Endothelial cell of umbilical vein (primary cell): ENCODE data around the gene SLC25A33. TPM values are rescaled to one million over a fixed set of nuclear protein-coding genes. Genes with fewer than 3 reads are reported as not detected.

ENCODE experiments used
- BruUV-seq: library from RNA; stranded (reverse); fragments of 400-500 nt; replicated peaks from 2 replicates; lab custom pipeline; 2021; lab: Mats Ljungman, UMichigan
- CTCF ChIA-PET: fragments of 300-600, 350-600 bp; sonication (Branson Sonifier 250); formaldehyde crosslinking; loops from one replicate; lab custom pipeline; 2021; ENCODE audit warnings: antibody characterized with exemption, inconsistent platforms; lab: Charles Lee
- POLR2A ChIA-PET: fragments of 300-600, 350-600 bp; sonication (Branson Sonifier 250); formaldehyde crosslinking; loops from one replicate; lab custom pipeline; 2021; ENCODE audit warnings: antibody characterized with exemption, inconsistent platforms; lab: Charles Lee
- DNase-seq: peaks from one replicate; pipeline ENCODE4 v3.0.0-alpha.2; 2011; ENCODE audit warnings: low read depth, low spot score
- FAIRE-seq: peaks from 2 replicates; lab custom pipeline; 2011; peaks lifted over from hg19 to GRCh38; lab: Jason Lieb, UNC
- H2AFZ ChIP-seq: 2 replicates; pipeline ENCODE4 v1.6.0; 2012; ENCODE audit warnings: low read depth, low read length, control low read depth, inconsistent platforms
- H3K27ac ChIP-seq: 2 replicates; pipeline ENCODE4 v1.5.1; 2011; ENCODE audit warnings: low read depth, mild to moderate bottlenecking, control low read depth, low read length, moderate library complexity; ENCODE audit not compliant: insufficient read depth
- H3K27me3 ChIP-seq, 2 experiments: 2 replicates each; pipeline versions ENCODE4 v1.6.0 to v1.6.1; 2011; ENCODE audit warnings: low read length in 2 of 2, mixed read lengths in 1 of 2; ENCODE audit not compliant: control insufficient read depth in 2 of 2, insufficient read depth in 2 of 2
- H3K36me3 ChIP-seq, 2 experiments: 2 replicates in 1 of 2; 3 replicates in 1 of 2; pipeline ENCODE4 v1.5.1; 2011; ENCODE audit warnings: low read length in 2 of 2, mild to moderate bottlenecking in 1 of 2, moderate library complexity in 1 of 2; ENCODE audit not compliant: control insufficient read depth in 2 of 2, insufficient read depth in 2 of 2; ENCODE audit errors: extremely low read depth in 1 of 2
- H3K4me1 ChIP-seq: 3 replicates; pipeline ENCODE4 v1.5.1; 2011; ENCODE audit warnings: mild to moderate bottlenecking, low read length; ENCODE audit not compliant: control insufficient read depth, insufficient read depth; ENCODE audit errors: extremely low read depth
- H3K4me2 ChIP-seq: 2 replicates; pipeline ENCODE4 v1.6.1; 2011; ENCODE audit warnings: low read length, control low read depth, mixed read lengths; ENCODE audit not compliant: insufficient read depth
- H3K4me3 ChIP-seq, 3 experiments: fragments of 200-600 bp in 1 of 3; sonication (generic), shearing (Covaris generic) in 1 of 3; replicated peaks in 1 of 3; 2 replicates each; pipeline ENCODE4 v1.5.1; 2011 to 2016; ENCODE audit warnings: control low read depth in 3 of 3, low read length in 3 of 3, mild to moderate bottlenecking in 2 of 3, inconsistent platforms in 1 of 3, low read depth in 1 of 3, moderate library complexity in 1 of 3; ENCODE audit not compliant: insufficient read depth in 1 of 3
- H3K79me2 ChIP-seq: 2 replicates; pipeline ENCODE4 v1.6.0; 2012; ENCODE audit warnings: low read length, inconsistent platforms; ENCODE audit not compliant: control insufficient read depth, insufficient read depth
- H3K9ac ChIP-seq: replicated peaks from 2 replicates; pipeline ENCODE3; 2011; ENCODE audit warnings: low read length, control low read depth; ENCODE audit not compliant: insufficient read depth; ENCODE audit errors: extremely low read depth
- H3K9me1 ChIP-seq: replicated peaks from 3 replicates; pipeline ENCODE4 v1.6.0; 2011; ENCODE audit warnings: mild to moderate bottlenecking, low read length; ENCODE audit not compliant: control insufficient read depth, insufficient read depth; ENCODE audit errors: extremely low read depth
- H3K9me3 ChIP-seq: replicated peaks from 2 replicates; pipeline ENCODE4 v1.5.1; 2012; ENCODE audit warnings: low read length, inconsistent platforms; ENCODE audit not compliant: control insufficient read depth, insufficient read depth
- H4K20me1 ChIP-seq: replicated peaks from 2 replicates; pipeline ENCODE3; 2011; ENCODE audit warnings: mild to moderate bottlenecking, low read length; ENCODE audit not compliant: control insufficient read depth, insufficient read depth; ENCODE audit errors: extremely low read depth
- CTCF ChIP-seq, 2 donors: IDR thresholded peaks; 1 replicate in 1 of 2; 2 replicates in 1 of 2; pipeline ENCODE4 v1.5.1; 2011; ENCODE audit warnings: low read length in 2 of 2, mild to moderate bottlenecking in 2 of 2, moderate library complexity in 2 of 2, control low read depth in 1 of 2, inconsistent platforms in 1 of 2, low read depth in 1 of 2; ENCODE audit not compliant: insufficient read depth in 1 of 2; ENCODE audit errors: extremely low read depth in 1 of 2
- EZH2 ChIP-seq: IDR thresholded peaks from 2 replicates; pipeline ENCODE4 v1.6.1; 2012; ENCODE audit warnings: borderline replicate concordance, low read depth, mild to moderate bottlenecking, moderate library complexity, low read length, inconsistent platforms; ENCODE audit not compliant: severe bottlenecking
- FOS ChIP-seq: IDR thresholded peaks from 2 replicates; pipeline ENCODE4 v1.6.1; 2011; ENCODE audit warnings: mild to moderate bottlenecking, low read length, moderate library complexity, borderline replicate concordance; ENCODE audit not compliant: insufficient read depth
- GATA2 ChIP-seq: IDR thresholded peaks from 2 replicates; pipeline ENCODE4 v1.7.0; 2011; ENCODE audit warnings: low read depth, mild to moderate bottlenecking, moderate library complexity, mixed read lengths, low read length; ENCODE audit not compliant: insufficient read length, insufficient read depth
- MAX ChIP-seq: IDR thresholded peaks from 2 replicates; pipeline ENCODE4 v1.6.1; 2011; ENCODE audit not compliant: insufficient read depth, insufficient read length
- MYC ChIP-seq: IDR thresholded peaks from one replicate; pipeline ENCODE4 v1.6.1; 2011; ENCODE audit warnings: mild to moderate bottlenecking, low read depth, low read length
- POLR2A ChIP-seq: IDR thresholded peaks from 2 replicates; pipeline ENCODE4 v1.6.1; 2012; ENCODE audit warnings: low read depth, mild to moderate bottlenecking, control low read depth, low read length
- POLR2AphosphoS5 ChIP-seq: IDR thresholded peaks from 2 replicates; pipeline ENCODE4 v1.6.1; 2012; ENCODE audit warnings: low read depth, mild to moderate bottlenecking, control low read depth, low read length, moderate library complexity; ENCODE audit not compliant: insufficient read depth
- dilution Hi-C: fragments of 300-500 bp; cut with MboI; formaldehyde crosslinking; loops from one replicate; pipeline ENCODE4 v1.15.0; 2019; ENCODE audit warnings: low sequenced_read_pairs; ENCODE audit not compliant: extremely low pct_ligation_motif_present
- intact Hi-C: fragments of 100-400 bp; cut with micrococcal nuclease; formaldehyde crosslinking; loops from one replicate; pipeline ENCODE4 v1.10.0; 2022
- polyA plus RNA-seq, 4 experiments: library from polyadenylated mRNA; depleted of rRNA in 3 of 4; stranded (reverse) in 3 of 4; unstranded in 1 of 4; fragments of >200 nt; gene quantifications; 2 replicates each; pipeline versions ENCODE4 v1.2.1 to v1.2.3, GENCODE V29; 2011 to 2012; ENCODE audit warnings: missing spikeins in 1 of 4
- total RNA-seq: library from RNA; stranded (reverse); gene quantifications from 2 replicates; pipeline ENCODE4 v1.2.3, GENCODE V29; 2021

The SLC25A33 gene
- total and polyA plus RNA-seq, 2 donors (not counting 3 experiments of a cell fraction or from before 2014, with no cell fraction given): 3.8 to 6.6 TPM

- no peaks in the 10 kb centered on the region for H3K9me3 ChIP-seq
- intact Hi-C loops: no loop called here
- no peak for TF ChIP-seq FOS
- TF ChIP-seq CTCF (IDR thresholded peaks at IDR 0.05; ENCODE audit: extremely low read depth in 1 of 2, insufficient read depth in 1 of 2, low read depth in 1 of 2, low read length in 2 of 2): no peak
- TF ChIP-seq GATA2: no peak
- TF ChIP-seq MAX: no peak
- no peak for TF ChIP-seq EZH2
- no peak for TF ChIP-seq MYC
- no peak for TF ChIP-seq POLR2A
- no peak for TF ChIP-seq POLR2AphosphoS5
- POLR2A ChIA-PET: interaction anchor here (0.7 kb wide), 1 partner anchor 600 kb away, joined by 3 read pairs; the partner anchor contains the start of gene KIF1B
- H3K9ac ChIP-seq: no peak overlapping the region
- H3K4me3 ChIP-seq: no peak overlapping the region
- H3K4me2 ChIP-seq: no peak overlapping the region
- H3K27ac ChIP-seq: no peak overlapping the region
- DNase-seq (no peak), FAIRE-seq (no peak)
- no peaks in the 10 kb centered on the region for H3K79me2 ChIP-seq
- H3K9me1 ChIP-seq: no peaks in the 10 kb centered on the region
- H3K4me1 ChIP-seq: no peaks in the 10 kb centered on the region
- dilution Hi-C loops: no loop called here
- H3K27me3 ChIP-seq: no peaks in the 10 kb centered on the region
- H2AFZ ChIP-seq: no peak overlapping the region
- H4K20me1 ChIP-seq: no peaks in the 10 kb centered on the region
- CTCF ChIA-PET: no interaction called here
- peaks cover 0 to 19% of the 10 kb centered on the region in 2 experiments for H3K36me3 ChIP-seq
- no TSS peak for BruUV-seq
These were observed 71.3 kb downstream of the SLC25A33 start for GRCh38 chr1:9610548-9610947.
